Gastroesophageal sphincter (tissue), 4 donors: Measurements from ENCODE around the gene ELP4. TPM values are rescaled to one million over a fixed set of nuclear protein-coding genes. Genes with fewer than 3 reads are reported as not detected.

Experiments
- ATAC-seq: fragments of 150-250 bp; one replicate; pipeline ENCODE4 v1.9.1; 2016; ENCODE audit warnings: mild to moderate bottlenecking, moderate library complexity
- H3K27ac ChIP-seq, 4 donors: fragments of 200-600 bp; sonication (generic) in 3 of 4; 1 replicate in 3 of 4; 2 replicates in 1 of 4; pipeline ENCODE4 v1.5.1; 2016 to 2019
- H3K27me3 ChIP-seq: fragments of 200-600 bp; sonication (generic); one replicate; pipeline ENCODE4 v1.5.1; 2019
- H3K36me3 ChIP-seq, 2 donors: fragments of 200-600 bp; sonication (generic); one replicate each; pipeline ENCODE4 v1.5.1; 2019; ENCODE audit warnings: control low read depth in 1 of 2
- H3K4me1 ChIP-seq, 3 donors: fragments of 200-600 bp; sonication (generic); 1 replicate in 2 of 3; 2 replicates in 1 of 3; pipeline ENCODE4 v1.5.1; 2016 to 2019; ENCODE audit warnings: control low read depth in 2 of 3
- H3K4me3 ChIP-seq, 2 donors: fragments of 200-600 bp; sonication (generic); one replicate each; pipeline ENCODE4 v1.5.1; 2019; ENCODE audit warnings: mild to moderate bottlenecking in 1 of 2, moderate library complexity in 1 of 2
- H3K9me3 ChIP-seq, 3 donors: fragments of 200-600 bp; sonication (generic); one replicate each; pipeline ENCODE4 v1.5.1; 2017 to 2019; ENCODE audit warnings: control low read depth in 2 of 3
- CTCF ChIP-seq, 4 experiments: fragments of 200-600 bp in 2 of 4; fragments of 450-650 bp in 2 of 4; sonication (generic) in 1 of 4; IDR thresholded peaks; one replicate each; pipeline ENCODE4 v1.5.1; 2017 to 2019; ENCODE audit warnings: antibody characterized with exemption in 4 of 4, mild to moderate bottlenecking in 2 of 4, moderate library complexity in 2 of 4
- EP300 ChIP-seq: sonication (generic); formaldehyde crosslinking; IDR thresholded peaks from one replicate; pipeline ENCODE4 v1.6.1; 2017; ENCODE audit warnings: antibody characterized with exemption, mild to moderate bottlenecking
- POLR2A ChIP-seq, 2 donors: fragments of 450-650 bp; IDR thresholded peaks; one replicate each; pipeline ENCODE4 v1.6.1; 2017; ENCODE audit warnings: antibody characterized with exemption in 2 of 2, mild to moderate bottlenecking in 2 of 2, moderate library complexity in 1 of 2
- POLR2AphosphoS5 ChIP-seq: sonication (generic); formaldehyde crosslinking; IDR thresholded peaks from one replicate; pipeline ENCODE4 v1.6.1; 2017; ENCODE audit warnings: antibody characterized with exemption
- WGBS, 2 donors: methylation state at CpG; one replicate each; pipeline ENCODE4 v1.1.5; 2018; ENCODE audit warnings: low coverage in 1 of 2; 5-methylcytosine and 5-hydroxymethylcytosine counted together
- total RNA-seq, 4 donors: library from RNA; depleted of rRNA; stranded (reverse); fragments of >200 nt; gene quantifications; one replicate each; pipeline ENCODE4 v1.1.0, GENCODE V29; 2016

ELP4 gene
- total RNA-seq, 4 donors from 2014 or later: 20.6 to 33.8 (median 31.6) TPM

GRCh38 chr11:31814176-31814868 lies 304.8 kb downstream of the ELP4 start:
- no peaks in the 10 kb centered on the region for H3K9me3 ChIP-seq
- H3K4me1 ChIP-seq: peaks cover 0 to 94% (median 81%) of the 10 kb centered on the region in 3 donors
- no peak overlapping the region for H3K27ac ChIP-seq
- H3K27me3 ChIP-seq: peaks cover 100% of the 10 kb centered on the region
- H3K4me3 ChIP-seq: peak overlapping the region in 1 of 2 donors; percentile 52
- no peak for TF ChIP-seq EP300
- no peak for TF ChIP-seq POLR2A (IDR thresholded peaks at IDR 0.05)
- no peak for TF ChIP-seq CTCF (IDR thresholded peaks at IDR 0.05)
- no peak for TF ChIP-seq POLR2AphosphoS5
- WGBS, 2 donors: 40% methylated on average over 1 of the region's 38 CpGs; no CpG with 5 or more reads in 1 of the 2 donors
- ATAC-seq: no peak
- H3K36me3 ChIP-seq: no peaks in the 10 kb centered on the region

- Histone ChIP-seq H3K4me3 (peak overlapping the region in 1 of 2 donors; percentile 32), H3K36me3 (no peaks in the 10 kb centered on the region), H3K4me1 (peaks cover 0 to 78% (median 69%) of the 10 kb centered on the region in 3 donors), H3K27ac (no peak overlapping the region), H3K27me3 (peaks cover 100% of the 10 kb centered on the region), H3K9me3 (peaks cover 0 to 7% (median 0%) of the 10 kb centered on the region in 3 donors)
- TF ChIP-seq CTCF (IDR thresholded peaks at IDR 0.05): no peak
- TF ChIP-seq POLR2AphosphoS5: no peak
- 3 to 5% methylated on average over 6 to 56 of the region's 57 CpGs for WGBS, 2 donors
- no peak for ATAC-seq
Observed at GRCh38 chr11:31815711-31816467, 306.3 kb downstream of the ELP4 start.

- WGBS, 2 donors: 0% methylated on average over 3 to 4 of the region's 40 CpGs
- peaks cover 100% of the 10 kb centered on the region for H3K27me3 ChIP-seq
- no peak for ATAC-seq
- peaks cover 0 to 71% (median 62%) of the 10 kb centered on the region in 3 donors for H3K4me1 ChIP-seq
- no peak overlapping the region for H3K27ac ChIP-seq
- no peak for TF ChIP-seq POLR2A (IDR thresholded peaks at IDR 0.05)
- no peak for TF ChIP-seq CTCF (IDR thresholded peaks at IDR 0.05)
- TF ChIP-seq EP300: no peak
- no peak for TF ChIP-seq POLR2AphosphoS5
- peak overlapping the region in 1 of 2 donors; percentile 35 for H3K4me3 ChIP-seq
- H3K36me3 ChIP-seq: no peaks in the 10 kb centered on the region
- H3K9me3 ChIP-seq: peaks cover 0 to 7% (median 0%) of the 10 kb centered on the region in 3 donors
Observed at GRCh38 chr11:31816468-31817053, 307.0 kb downstream of the ELP4 start.

GRCh38 chr11:31817054-31817620 lies 307.6 kb downstream of the ELP4 start:
- ATAC-seq: no peak
- Histone ChIP-seq H3K27me3 (peaks cover 100% of the 10 kb centered on the region), H3K36me3 (no peaks in the 10 kb centered on the region), H3K4me1 (peaks cover 0 to 65% (median 58%) of the 10 kb centered on the region in 3 donors), H3K9me3 (peaks cover 0 to 7% (median 0%) of the 10 kb centered on the region in 3 donors), H3K27ac (no peak overlapping the region), H3K4me3 (peak overlapping the region in 1 of 2 donors; percentile 35)
- WGBS, 2 donors: 2 to 8% methylated on average over 5 to 12 of the region's 48 CpGs
- no peak for TF ChIP-seq POLR2AphosphoS5
- TF ChIP-seq CTCF (IDR thresholded peaks at IDR 0.05): no peak
- TF ChIP-seq POLR2A (IDR thresholded peaks at IDR 0.05): no peak
- TF ChIP-seq EP300: no peak
